SW 1271 (cell line): ENCODE data around the gene DAZL.

ENCODE experiments used
- DNase-seq, 2 experiments: peaks; one replicate each; lab custom pipeline; 2025; lab: John Stamatoyannopoulos, UW

Gene DAZL

DNA sequence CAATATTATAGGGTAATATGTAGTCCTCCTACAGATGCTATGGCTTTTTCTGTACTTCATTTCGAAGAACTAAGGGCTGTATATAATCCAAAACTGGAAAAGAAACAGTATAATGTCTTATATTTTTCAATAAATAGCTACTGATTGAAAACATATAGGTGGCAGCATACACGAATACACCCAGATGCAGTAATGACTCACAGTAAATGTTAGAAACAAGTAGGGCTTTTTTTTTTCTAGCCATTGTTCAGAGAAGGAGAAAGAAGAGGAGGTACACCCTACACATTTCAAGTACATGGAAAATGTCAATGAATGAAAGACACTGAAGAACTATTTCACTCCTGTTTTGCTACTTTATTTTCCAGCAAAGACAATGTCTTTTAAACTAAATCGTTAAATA lies 9.4 kb downstream of the DAZL start:
- no peak for DNase-seq

DNA sequence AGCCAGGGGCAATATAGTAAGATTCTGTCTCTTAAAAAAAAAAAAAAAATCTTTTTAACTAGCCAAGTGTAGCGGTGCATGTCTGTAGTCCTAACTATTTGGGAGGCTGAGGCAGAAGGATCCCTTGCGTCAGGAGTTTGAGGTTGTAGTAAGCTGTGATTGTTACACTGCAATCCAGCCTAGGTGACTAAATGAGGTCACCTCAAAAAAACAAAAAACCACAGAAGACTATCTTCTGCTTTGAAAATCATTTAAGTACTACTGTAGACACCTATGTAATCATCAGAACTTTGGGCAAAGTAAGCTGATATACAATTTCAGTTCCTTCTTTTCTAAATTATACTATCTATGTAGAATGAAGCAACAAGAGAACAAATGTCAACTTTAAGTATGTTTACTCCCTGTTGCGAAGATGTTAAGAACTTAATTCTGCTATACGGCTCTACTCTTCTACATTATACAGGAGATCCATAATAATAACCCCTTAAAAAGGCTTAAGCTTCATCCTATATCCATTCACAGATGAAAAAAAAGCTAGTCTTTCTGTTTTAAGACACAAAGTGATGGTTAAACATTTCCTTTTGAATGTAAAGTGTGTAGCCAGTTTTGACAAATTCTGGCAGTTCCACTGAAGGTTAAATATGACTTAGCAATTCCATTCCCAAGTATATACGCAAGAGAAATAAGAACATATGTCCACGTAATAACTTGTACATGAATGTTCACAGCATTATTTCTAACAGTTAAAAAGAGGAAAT lies 15.2 kb downstream of the DAZL start:
- no peak for DNase-seq

DNA sequence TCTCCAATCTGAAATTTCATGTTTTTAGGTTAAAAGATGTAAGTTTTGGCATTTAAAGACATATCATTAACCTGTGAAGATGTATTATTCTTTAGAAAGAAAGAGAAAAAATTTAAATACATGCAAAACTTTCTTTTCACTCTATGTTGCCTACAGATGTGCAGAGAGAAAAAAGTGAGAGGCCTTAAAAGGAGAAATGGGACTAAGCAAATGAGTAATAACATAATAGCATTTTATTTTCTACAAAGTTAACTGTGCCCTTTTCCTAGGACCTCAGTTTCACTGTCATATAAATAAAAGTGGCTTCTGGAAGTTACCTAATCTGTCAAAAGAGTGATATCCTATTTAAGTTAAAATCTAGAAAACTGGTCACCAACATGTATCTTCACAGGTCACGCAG lies 16.1 kb downstream of the DAZL start:
- DNase-seq, result no peak

DNA sequence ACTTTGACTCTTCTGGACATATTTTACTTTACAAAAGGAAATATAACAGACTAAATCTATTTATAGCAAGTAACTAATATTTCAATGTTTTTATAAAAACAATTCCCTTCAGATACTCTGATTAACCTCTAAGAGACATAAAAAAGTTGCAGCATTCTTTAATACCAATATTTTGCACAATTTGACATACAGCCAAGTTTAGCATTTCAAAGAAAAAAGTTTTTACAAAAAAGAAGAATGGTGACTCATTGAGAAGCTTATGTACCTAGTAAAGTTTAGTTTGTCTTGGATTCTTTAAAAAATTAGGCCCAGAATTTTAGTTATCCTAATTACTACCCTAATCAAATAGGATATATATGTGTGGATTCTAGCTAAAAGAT lies 17.6 kb downstream of the DAZL start:
- no peak for DNase-seq

DNA sequence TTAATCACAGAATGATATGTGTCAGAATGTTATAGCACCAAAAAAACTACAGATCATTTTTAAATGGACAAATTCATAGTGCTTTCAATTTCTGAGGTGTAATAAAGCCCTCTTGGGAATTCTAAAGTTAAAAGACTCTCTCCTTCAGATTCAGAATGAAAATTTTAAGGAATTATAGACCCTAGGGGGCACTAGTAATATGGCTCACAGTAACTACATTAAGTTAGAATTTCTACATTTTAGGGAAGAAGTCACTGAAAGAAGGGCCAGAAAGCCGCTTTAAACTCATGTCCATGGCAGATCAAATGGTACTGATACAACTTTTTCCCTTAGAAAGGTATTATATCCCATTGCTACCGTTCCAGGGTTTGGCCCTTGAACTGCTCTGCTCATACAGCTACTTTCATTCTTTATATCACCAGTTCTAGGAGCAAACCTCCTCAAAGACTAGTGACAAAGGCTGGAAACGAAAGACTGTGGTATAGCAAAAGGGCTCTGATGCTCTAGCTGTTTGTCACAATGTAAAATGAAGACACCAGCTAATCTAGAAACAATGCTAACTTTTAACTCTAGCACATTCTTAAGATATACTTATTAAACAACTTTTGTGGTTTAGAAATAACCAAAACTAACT lies 18.1 kb downstream of the DAZL start:
- DNase-seq, result no peak

DNA sequence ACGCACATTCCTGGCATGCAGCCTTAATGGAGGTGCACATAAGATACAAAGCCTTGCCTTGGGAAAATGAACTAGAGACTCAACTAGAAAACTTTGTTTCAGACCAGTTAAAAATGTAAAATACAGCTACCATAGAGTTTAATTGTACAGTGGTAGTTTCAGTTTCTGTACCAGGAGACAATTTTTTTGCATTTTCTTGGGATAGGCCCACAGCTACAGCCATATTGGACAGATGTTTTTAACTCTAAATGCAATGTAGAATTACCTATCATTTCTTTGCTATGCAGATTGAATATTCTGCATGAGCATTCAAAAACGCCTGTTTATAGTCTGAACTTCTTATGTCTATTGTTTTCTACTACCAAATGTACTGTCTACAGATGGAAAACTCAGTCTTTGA lies 20.3 kb downstream of the DAZL start:
- no peak for DNase-seq

DNA sequence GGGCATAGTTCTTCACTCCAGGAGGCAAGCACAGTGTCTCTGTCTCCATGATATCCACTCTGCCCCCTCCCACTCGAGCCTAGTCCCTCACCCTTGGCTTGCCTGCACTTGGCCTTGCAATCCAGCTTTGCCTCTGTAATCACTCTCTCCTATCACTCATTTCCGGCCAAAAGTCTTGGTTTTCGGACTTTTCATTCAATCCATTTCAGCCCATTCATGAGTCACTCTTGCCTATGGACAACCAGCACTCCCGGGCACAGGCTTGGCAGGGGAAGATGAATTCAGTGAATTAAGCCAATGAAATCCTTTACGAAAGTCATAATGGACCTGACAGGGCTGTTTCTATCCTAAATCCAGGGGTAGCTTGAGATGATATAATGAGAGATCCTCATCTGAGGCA lies 21.7 kb downstream of the DAZL start:
- no peak for DNase-seq

DNA sequence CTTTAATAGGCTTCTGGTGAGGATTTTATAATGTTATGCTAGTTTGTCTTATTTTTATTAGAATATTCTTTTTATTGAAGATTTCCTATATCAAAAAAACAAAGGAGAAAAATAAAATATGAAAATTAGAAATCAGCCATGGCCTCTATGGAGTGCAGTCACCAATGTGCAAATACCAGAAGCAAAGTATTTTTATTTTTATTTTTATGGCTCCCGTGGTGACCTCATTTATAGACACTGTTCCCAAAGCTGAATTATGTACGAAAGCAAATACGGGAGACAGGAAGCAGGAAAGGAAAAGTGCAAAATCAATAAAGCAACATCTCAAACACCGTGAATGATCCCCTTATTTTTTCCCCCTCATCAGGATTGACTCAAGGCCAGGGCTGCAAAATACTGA lies 35.1 kb downstream of the DAZL start:
- no peak for DNase-seq

DNA sequence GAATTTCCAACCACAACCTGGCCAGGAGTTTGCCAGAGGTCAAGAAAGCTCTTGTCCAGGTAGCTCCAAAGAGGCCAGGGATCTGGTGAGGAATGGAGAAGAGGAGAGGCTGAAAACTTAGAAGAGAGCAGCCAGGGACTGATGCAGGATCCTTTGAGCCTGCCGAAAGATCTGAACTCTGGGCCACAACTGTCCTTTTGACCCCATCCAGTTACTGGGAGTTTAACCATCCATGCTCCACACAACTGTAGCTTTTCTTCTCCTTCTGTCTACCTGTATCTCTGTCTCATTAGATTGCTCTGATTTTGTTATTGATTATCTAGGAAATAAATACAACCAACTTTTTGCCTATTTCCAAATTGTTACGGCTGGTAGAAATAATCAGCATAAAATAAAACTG lies 36.7 kb downstream of the DAZL start:
- DNase-seq, result no peak

DNA sequence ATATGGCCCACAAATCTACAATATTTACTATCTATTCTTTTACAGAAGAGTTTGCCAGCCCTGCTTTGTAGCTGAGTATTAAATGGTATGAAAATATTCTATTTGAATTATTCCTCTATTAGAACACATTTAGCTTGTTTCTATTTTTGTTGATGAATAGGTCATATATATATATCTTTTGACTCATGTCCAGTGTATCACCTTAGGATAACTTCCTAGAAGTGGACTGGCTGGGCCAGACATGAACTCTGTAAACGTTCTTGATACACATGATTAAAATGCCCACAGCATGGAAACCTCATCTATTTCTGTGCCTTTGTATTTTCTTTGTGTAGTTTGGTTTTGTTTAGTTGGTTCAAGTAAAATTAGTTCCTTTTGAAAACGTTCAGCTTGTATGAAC lies 37.1 kb downstream of the DAZL start:
- no peak for DNase-seq

DNA sequence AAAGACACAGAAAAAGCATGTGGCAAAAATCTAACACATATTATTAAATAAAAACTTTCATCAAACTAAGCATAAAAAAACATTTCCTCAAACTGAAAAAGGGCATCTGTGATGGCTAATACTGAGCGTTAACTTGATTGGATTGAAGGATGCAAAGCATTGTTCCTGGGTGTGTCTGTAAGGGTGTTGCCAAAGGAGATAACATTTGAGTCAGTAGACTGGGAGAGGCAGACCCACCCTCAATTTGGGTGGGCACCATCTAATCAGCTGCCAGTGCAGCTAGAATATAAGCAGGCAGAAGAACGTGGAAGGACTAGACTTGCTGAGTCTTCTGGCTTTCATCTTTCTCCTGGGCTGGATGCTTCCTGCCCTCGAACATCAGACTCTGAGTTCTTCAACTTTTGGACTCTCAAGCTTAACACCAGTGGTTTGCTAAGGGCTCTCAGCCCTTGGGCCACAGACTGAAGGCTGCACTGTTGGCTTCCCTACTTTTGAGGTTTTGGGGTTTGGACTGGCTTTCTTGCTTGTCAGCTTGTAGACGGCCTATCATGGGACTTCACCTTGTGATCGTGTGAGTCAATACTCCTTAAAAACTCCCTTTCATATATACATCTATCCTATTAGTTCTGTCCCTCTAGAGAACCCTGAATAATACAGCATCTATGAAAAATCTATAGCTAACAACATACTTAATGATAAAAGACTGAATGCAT lies 45.4 kb downstream of the DAZL start:
- DNase-seq, result no peak

DNA sequence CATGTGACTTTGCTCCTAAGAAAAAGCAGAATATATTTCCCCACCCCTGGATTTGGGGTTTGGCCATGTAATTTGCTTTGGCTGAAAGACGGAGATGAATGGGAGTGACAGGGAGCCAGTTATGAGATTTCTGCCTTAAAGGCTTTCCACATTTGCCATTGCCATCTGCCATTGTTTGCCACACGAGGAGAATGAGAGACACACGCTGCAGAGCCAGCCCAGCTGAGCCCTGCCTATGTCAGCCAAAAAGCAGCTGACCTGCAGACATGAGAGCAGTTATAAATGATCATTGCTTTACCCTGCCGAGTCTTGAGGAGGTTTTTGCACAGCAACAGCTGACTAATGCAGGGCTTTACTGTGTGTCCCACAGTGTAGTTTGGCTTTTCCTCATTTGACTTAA lies 51.1 kb downstream of the DAZL start:
- no peak for DNase-seq

DNA sequence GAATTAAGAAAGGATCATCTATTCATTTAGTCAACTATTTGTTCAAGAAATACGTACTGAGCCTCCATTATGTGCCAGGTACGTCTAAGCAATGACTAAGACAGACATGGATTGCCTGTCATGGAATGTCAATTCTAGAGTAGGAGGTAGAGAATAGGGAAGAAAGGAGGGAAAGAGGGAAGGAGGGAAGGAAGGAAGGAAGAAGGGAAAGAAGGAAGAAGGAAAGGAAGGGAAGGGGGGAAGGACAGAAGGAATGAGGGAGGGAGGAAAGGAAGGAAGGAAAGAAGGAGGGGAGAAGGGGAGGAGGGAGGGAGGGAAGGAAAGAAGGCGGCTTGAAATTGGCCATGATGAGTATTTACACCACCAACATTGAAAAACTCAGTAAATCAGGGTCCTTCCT lies 52.5 kb downstream of the DAZL start:
- no peak for DNase-seq

DNA sequence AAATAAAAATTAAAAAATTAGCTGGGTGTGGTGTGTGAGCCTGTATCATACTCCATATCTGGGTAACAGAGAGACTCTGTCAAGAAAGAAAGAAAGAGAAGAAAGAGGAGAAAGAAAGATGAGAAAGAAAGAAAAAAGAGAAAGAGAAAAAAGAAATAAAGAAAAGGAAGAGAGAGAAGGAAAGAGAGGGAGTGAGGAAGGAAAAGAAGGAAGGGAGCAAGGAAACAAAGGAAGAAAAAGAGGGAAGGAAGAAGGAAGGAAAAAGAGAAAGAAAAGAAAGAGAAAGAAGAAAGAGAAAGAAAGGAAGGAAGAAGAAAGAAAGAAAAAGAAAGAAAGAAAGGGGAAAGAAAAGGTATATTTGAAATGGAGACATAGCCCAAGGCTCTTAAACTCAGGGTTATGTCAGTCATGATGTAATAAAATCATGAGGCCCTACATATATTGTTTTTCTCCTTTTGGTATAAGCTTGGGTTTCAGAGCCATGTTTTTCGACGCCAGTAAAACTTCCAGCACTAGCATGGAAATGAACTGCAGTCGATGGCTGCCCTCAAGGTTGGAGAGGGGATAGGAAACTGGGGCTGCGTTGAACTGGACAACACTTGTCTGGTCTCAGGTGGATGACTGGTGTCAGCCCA lies 53.8 kb downstream of the DAZL start:
- DNase-seq, result no peak

DNA sequence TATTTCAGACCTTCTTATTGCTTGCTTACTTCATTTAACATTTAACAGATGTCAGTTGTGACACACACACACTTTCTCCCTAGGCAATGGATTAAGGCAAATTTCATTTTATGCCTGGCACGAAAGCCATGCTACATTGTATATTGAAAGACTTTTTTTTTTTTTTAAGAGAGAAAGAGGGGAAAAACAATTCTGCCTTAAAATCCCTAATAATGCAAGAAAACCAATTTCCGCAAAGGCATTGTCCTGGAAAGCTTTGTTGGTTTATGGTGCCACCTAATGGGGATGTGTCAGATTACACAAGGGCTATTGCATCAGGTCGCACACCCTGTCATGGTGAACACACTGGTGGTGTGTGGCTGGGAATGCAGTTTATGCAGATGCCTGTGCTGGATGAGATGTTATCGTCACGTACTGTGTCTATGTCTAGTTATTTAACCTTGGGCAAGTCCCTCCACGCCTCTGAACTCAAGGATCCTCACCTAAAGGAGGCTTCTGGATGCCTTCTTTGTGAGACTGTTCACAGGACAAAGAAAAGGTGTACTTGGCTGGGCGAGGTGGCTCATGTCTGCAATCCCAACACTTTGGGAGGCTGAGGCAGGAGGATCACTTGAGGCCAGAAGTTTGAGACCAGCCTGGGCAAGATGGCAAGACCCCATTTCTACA lies 54.4 kb downstream of the DAZL start:
- DNase-seq, result peak; percentile 8 to 57

DNA sequence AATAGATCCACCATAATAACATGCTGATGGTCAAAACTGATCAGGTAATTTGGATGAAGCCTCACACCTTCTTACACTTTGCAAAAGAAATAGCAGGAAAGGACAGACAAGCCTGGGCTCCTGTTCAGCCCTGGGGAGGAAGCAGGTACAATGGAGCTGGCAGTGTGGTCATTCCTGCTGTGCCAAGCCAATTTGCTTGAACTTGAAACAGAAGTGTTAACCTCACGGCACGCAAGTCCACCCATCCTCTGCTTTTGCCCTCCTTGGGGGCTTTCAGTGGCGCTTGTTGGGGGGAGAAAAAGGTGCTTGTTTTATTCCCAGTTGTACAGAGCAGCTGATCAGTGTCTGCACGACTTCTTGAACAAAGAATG lies 54.9 kb downstream of the DAZL start:
- DNase-seq, result no peak

DNA sequence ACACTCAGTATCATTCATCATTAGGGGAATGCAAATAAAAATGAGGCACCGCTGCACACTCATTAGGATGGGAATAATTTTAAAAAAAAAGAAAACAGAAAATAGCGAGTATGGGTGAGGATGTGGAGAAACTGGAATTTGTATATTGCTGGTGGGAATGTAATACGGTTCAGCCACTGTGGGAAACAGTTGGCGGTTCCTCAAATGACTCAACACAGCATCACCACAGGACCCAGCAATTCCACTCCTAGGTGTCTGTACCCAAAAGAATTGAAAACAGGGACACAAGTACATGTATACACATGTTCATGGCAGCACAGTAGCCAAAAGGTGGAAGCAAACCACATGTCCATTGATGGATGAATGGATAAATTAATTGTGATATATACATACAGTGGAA lies 56.5 kb downstream of the DAZL start:
- no peak for DNase-seq

DNA sequence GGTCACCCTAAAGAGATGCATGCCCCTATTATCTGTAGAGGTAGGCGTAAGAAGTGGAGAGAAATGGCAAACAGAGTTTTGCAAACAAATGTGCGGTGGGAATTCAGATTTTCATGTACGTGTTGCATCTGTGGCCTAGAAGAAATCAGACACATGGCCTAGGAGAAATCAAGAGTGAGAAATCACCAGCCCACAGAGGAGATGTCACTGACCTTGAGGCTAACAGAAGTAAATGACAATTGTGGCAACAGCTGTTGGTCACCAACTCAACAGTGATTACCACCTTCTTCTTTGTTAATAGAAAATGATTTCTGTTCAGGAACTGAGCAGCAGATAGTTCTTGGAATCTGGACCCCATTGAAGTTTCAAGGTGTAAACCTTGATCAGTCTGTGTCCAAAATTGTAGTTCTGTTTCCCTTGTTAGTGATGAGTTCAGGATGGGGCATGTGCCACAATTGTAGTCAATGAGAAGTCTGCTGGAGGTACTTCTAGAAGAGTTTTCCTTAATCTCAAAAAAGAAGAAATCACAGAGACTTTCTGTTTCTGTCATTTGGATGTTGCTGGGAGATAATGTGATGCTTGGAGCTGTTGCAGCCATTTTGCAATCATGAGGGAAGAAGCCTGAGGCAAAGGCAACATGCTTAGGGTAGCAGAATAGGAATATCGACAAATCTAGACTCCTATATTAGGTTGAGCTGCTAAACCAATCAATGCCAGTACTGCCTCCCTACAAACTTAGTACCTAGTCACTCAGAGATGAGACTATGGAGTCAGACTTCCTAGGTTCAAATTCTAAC lies 57.5 kb downstream of the DAZL start:
- DNase-seq, result no peak

DNA sequence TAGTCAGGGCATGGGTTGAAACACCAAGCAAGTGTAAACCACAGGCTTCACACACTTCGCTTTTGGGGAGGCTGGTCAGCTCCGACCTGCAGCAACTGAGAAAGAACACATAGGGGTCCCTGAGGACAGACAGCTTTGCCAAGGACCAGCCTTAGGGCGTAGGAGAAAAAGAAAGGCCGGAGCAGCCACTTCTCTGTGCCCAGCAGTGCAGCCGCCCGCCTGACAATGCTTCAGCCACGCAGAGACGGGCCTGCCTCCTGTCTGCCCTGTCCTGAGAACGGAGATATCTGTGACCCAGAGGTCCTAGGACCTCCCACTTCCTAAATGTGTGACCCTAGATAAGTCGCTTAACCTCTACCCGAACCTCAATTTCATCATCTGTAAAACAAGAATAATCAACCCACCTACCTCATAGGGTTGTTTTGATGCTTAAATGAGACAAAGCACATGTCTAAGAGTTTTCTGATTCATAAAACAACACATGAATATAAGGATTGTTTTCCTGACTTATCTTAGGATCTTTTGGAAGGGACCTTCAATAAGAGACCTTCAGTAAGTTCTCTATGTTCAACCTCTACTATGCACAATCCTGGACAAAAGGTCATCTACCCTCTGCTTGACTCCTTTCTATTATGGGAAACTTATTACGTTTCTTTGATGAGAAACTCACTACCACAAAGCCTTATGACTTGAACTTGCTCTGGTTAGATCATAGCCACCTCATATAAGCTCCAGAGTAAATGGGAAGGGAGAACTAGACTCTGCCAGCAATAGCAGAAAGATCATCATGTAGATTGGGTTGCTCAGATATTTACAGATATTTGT lies 58.8 kb downstream of the DAZL start:
- DNase-seq, result no peak

DNA sequence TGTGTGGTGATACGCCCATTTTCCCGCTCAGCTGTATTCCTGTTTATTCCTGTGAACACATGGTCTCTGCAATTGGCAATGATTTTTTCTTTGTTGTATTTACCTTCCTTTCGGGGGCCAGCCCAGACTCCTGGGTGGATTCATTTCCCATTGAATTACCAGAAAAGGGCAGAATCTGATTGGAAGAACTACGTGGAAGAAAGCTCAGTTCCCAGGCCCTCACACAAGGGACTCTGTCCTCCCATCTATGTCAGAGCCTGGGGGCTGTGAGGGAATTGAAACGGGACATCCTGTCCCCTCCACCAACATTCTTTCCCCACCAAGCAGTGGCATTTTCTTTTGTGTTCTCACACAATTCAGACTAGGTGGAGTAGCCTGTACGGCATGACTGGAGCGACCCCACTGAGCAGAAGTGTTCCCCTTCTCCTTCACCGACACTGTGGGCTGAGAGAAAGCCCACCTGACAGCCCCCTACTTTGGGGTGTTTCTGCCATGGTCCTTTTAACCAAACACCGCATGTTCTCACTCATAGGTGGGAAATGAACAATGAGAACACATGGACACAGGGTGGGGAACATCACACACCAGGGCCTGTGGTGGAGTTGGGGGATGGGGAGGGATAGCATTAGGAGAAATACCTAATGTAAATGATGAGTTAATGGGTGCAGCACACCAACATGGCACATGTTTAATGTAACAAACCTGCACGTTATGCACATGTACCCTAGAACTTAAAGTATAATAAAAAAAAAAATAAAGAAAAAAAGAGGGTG lies 59.6 kb downstream of the DAZL start:
- DNase-seq, result no peak
